Activated CD8-positive, alpha-beta T cell treated with anti-CD3 and anti-CD28 coated beads, Interleukin-2, amount 10 ng/mL, durations not matched to agents 7 days and 5 days (primary cell): ENCODE measurements around the gene LRP8. TPM values are rescaled to one million over a fixed set of nuclear protein-coding genes. Genes with fewer than 3 reads are reported as not detected.
A peak's percentile ranks its signal among the peaks of the same experiment; 100 is the strongest.
"Not testable (repeated sequence)": the region's sequence is repeated elsewhere in the genome, so short reads cannot be mapped to it uniquely, and the experiment has no call there.

Source experiments
- ATAC-seq: fragments of 150-1000 bp; cut with Tn5 transposase; one replicate; pipeline ENCODE4 v1.10.0; 2021; ENCODE audit warnings: moderate library complexity
- CTCF ChIA-PET: fragments of 350-600 bp; sonication (Branson Sonifier 250); formaldehyde crosslinking; loops from one replicate; lab custom pipeline; 2021; ENCODE audit warnings: antibody characterized with exemption; lab: Charles Lee
- POLR2A ChIA-PET: fragments of 350-600 bp; sonication (Branson Sonifier 250); formaldehyde crosslinking; loops from one replicate; lab custom pipeline; 2021; ENCODE audit warnings: antibody characterized with exemption; lab: Charles Lee
- DNase-seq: peaks from one replicate; pipeline ENCODE4 v3.0.0-alpha.2; 2020
- H3K27ac Mint-ChIP-seq: one replicate; pipeline ENCODE4 v1.8.0; 2021; ENCODE audit warnings: mild to moderate bottlenecking, mixed read lengths
- H3K27me3 Mint-ChIP-seq: one replicate; pipeline ENCODE4 v1.8.0; 2021; ENCODE audit warnings: low read depth, mixed read lengths
- H3K36me3 Mint-ChIP-seq: one replicate; pipeline ENCODE4 v1.8.0; 2021; ENCODE audit warnings: low read depth, mixed read lengths
- H3K4me1 Mint-ChIP-seq: one replicate; pipeline ENCODE4 v1.8.0; 2021; ENCODE audit warnings: low read depth, mixed read lengths
- H3K4me3 Mint-ChIP-seq: one replicate; pipeline ENCODE4 v1.8.0; 2021; ENCODE audit warnings: mild to moderate bottlenecking, mixed read lengths
- H3K9me3 Mint-ChIP-seq: one replicate; pipeline ENCODE4 v1.8.0; 2022; ENCODE audit warnings: mixed read lengths; ENCODE audit not compliant: insufficient read depth
- total RNA-seq, 2 experiments: library from RNA; stranded (reverse); gene quantifications; one replicate each; pipeline ENCODE4 v1.2.3, GENCODE V29; 2021

Gene LRP8
- total RNA-seq, 2 experiments from 2014 or later: 62.7 to 71.8 TPM

DNA sequence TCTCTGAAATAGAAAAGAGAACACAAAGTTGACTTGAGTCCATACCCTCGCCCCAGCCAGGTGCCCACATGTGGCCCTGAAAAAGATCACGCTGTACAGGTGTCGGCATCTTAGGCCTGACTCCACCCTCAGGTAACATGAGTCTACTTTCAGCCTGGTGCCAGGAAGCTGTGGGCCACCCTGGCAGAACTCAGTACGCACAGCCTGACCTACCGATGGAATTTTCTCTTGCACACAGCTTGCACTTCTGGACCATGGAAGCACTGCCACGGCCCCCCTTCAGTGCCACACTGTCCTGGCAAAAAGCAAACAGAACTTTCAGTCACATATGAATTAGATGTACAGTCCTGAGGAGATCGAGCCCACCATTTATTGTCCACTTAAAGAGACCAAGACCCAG is 109.7 kb downstream of the LRP8 start:
- Mint-ChIP-seq H3K9me3 (no peaks in the 10 kb centered on the region), H3K27me3 (no peaks in the 10 kb centered on the region), H3K4me3 (no peak overlapping the region), H3K4me1 (peaks cover 31% of the 10 kb centered on the region), H3K36me3 (peaks cover 32% of the 10 kb centered on the region), H3K27ac (no peak overlapping the region)
- POLR2A ChIA-PET: no interaction called here
- DNase-seq (no peak), ATAC-seq (no peak)
- CTCF ChIA-PET: interaction anchor here (1.3 kb wide), 1 partner anchor 32 kb away, joined by 3 read pairs; no protein-coding TSS in a partner anchor

DNA sequence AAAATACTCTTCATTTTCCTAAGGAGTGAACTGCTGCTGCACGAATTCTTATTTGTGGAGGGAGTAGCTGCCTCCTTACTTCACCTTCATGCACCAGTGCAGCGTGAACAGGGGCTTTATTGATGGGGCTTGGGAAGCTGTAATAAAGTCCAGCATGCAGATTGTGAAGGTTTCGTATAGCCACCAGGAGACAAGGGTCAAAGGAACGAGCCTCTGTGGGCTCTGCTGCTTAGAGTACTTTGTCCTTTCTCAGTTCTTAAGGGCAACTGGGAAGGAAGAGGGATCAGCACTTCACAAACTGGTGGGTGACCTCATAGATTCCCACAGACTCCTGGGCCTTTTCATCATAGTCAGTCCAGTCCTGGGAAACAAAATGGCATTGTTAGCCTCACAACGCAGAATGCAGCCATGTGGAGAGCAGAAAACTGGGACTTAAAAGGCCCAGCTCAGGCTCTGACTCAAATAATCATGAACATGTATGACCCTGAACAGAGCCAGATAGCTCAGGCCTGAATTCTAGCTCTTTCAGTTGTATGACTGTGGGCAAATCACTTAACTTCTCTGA is 113.4 kb downstream of the LRP8 start:
- ChIA-PET POLR2A (interaction anchor here (0.6 kb wide), 1 partner anchor 22 kb away, joined by 4 read pairs; no protein-coding TSS in a partner anchor), CTCF (no interaction called here)
- no peaks in the 10 kb centered on the region for H3K27me3 Mint-ChIP-seq
- H3K27ac Mint-ChIP-seq: no peak overlapping the region
- no peak for DNase-seq
- H3K4me1 Mint-ChIP-seq: peaks cover 19% of the 10 kb centered on the region
- H3K36me3 Mint-ChIP-seq: peaks cover 54% of the 10 kb centered on the region
- H3K9me3 Mint-ChIP-seq: no peaks in the 10 kb centered on the region
- H3K4me3 Mint-ChIP-seq: no peak overlapping the region
- ATAC-seq: no peak

DNA sequence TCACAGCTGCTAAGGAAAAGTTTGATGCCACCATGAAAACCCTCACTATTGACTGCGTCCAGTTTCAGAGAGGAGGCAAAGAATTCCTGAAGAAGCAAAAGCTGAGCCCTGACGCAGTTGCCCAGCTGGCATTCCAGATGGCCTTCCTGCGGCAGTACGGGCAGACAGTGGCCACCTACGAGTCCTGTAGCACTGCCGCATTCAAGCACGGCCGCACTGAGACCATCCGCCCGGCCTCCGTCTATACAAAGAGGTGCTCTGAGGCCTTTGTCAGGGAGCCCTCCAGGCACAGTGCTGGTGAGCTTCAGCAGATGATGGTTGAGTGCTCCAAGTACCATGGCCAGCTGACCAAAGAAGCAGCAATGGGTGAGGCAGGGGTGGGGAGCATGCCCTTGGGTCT is 116.9 kb downstream of the LRP8 start:
- DNase-seq (no peak), ATAC-seq (no peak)
- Mint-ChIP-seq H3K27me3 (no peaks in the 10 kb centered on the region), H3K9me3 (peaks cover 4% of the 10 kb centered on the region), H3K27ac (no peak overlapping the region), H3K36me3 (peaks cover 64% of the 10 kb centered on the region), H3K4me1 (no peaks in the 10 kb centered on the region), H3K4me3 (no peak overlapping the region)
- ChIA-PET CTCF (interaction anchor here (1.5 kb wide), 1 partner anchor 12 kb away, joined by 3 read pairs; no protein-coding TSS in a partner anchor), POLR2A (interaction anchor here (0.6 to 1.1 kb wide), 2 partner anchors 9 to 108 kb away, joined by 3 to 5 read pairs; no protein-coding TSS in a partner anchor)

DNA sequence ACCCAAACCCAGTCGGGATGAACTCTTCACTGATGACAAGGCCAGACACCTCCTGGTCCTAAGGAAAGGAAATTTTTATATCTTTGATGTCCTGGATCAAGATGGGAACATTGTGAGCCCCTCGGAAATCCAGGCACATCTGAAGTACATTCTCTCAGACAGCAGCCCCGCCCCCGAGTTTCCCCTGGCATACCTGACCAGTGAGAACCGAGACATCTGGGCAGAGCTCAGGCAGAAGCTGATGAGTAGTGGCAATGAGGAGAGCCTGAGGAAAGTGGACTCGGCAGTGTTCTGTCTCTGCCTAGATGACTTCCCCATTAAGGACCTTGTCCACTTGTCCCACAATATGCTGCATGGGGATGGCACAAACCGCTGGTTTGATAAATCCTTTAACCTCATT is 117.5 kb downstream of the LRP8 start:
- ChIA-PET CTCF (no interaction called here), POLR2A (interaction anchor here (0.6 to 1.1 kb wide), 2 partner anchors 9 to 108 kb away, joined by 3 to 5 read pairs; no protein-coding TSS in a partner anchor)
- DNase-seq (no peak), ATAC-seq (no peak)
- no peak overlapping the region for H3K27ac Mint-ChIP-seq
- no peaks in the 10 kb centered on the region for H3K4me1 Mint-ChIP-seq
- H3K4me3 Mint-ChIP-seq: no peak overlapping the region
- peaks cover 4% of the 10 kb centered on the region for H3K9me3 Mint-ChIP-seq
- H3K36me3 Mint-ChIP-seq: peaks cover 69% of the 10 kb centered on the region
- H3K27me3 Mint-ChIP-seq: no peaks in the 10 kb centered on the region

DNA sequence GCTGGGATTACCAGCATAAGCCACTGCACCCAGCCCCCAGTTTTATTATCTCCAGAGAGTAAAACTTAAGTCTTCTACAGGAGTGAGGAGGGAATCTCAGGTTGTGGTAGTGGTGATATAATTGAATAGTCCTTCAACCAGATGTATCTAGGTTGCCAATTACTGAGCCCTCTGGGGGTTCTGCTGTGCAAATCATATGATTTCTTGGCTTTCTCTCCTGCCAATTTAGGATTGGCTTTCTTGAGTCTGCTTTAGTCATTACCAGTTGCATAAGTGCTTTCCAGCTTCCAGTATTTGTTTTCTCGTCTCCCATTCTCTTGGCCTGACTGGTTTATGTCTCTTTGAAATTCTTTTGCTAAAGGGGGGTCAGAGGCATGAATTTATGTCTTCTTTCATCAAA is 120.1 kb downstream of the LRP8 start:
- CTCF ChIA-PET: no interaction called here
- ATAC-seq: no peak
- POLR2A ChIA-PET: no interaction called here
- Mint-ChIP-seq H3K27me3 (no peaks in the 10 kb centered on the region), H3K27ac (no peak overlapping the region), H3K4me3 (no peak overlapping the region), H3K36me3 (peaks cover 77% of the 10 kb centered on the region), H3K4me1 (no peaks in the 10 kb centered on the region), H3K9me3 (peaks cover 4% of the 10 kb centered on the region)
- DNase-seq: no peak

DNA sequence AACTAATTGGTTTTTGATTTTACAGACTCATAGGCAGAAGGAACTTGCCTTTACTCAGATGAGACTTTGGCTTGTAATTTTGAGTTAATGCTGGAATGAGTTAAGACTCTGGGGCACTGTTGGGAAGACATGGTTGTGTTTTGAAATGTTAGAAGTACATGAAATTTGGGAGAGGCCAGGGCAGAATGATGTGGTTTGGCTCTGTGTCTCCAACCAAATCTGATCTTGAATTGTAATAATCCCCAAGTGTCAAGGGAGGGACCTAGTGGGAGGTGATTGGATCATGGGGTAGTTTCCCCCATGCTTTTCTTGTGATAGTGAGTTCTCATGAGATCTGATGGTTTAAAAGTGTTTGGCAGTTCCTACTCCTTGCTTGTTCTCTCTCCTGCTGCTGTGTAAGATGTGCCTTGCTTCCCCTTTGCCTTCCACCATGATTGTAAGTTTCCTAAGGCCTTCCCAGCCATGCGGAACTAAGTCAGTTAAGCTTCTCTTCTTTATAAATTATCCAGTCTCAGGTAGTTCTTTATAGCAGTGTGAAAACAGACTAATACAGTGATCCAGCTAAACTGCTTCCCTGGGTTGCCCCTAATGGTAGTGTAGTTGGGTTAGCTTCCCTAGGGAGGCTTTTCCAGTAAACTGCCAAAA is 121.0 kb downstream of the LRP8 start:
- Mint-ChIP-seq H3K9me3 (peaks cover 4% of the 10 kb centered on the region), H3K27me3 (no peaks in the 10 kb centered on the region), H3K4me3 (no peak overlapping the region), H3K27ac (no peak overlapping the region), H3K4me1 (no peaks in the 10 kb centered on the region), H3K36me3 (peaks cover 80% of the 10 kb centered on the region)
- CTCF ChIA-PET: no interaction called here
- ATAC-seq (no peak), DNase-seq (no peak)
- POLR2A ChIA-PET: no interaction called here

DNA sequence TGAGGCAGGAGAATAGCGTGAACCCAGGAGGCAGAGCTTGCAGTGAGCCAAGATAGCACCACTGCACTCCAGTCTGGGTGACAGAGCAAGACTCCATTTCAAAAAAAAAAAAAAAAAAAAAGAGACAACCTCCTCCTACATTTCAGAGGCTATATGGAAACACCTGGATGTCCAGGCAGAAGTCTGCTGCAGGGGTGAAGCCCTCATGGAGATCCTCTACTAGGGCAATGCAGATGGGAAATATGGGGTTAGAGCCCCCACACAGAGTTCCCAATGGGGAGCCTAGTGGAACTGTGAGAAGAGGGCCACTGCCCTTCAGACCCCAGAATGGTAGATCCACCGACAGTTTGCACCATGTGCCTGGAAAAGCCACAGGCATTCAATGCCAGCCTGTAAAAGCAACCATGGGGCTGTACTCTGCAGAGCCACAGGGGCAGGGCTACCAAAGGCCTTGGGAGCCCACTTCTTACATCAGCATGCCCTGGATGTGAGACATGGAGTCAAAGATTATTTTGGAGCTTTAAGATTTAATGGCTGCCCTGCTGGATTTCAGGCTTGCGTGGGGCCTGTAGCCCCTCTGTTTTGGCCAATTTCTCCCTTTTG is 121.7 kb downstream of the LRP8 start:
- H3K36me3 Mint-ChIP-seq: peaks cover 83% of the 10 kb centered on the region
- ATAC-seq, DNase-seq, H3K4me3 Mint-ChIP-seq, H3K27ac Mint-ChIP-seq, H3K4me1 Mint-ChIP-seq, H3K27me3 Mint-ChIP-seq, H3K9me3 Mint-ChIP-seq, POLR2A ChIA-PET, CTCF ChIA-PET: not testable (repeated sequence)

DNA sequence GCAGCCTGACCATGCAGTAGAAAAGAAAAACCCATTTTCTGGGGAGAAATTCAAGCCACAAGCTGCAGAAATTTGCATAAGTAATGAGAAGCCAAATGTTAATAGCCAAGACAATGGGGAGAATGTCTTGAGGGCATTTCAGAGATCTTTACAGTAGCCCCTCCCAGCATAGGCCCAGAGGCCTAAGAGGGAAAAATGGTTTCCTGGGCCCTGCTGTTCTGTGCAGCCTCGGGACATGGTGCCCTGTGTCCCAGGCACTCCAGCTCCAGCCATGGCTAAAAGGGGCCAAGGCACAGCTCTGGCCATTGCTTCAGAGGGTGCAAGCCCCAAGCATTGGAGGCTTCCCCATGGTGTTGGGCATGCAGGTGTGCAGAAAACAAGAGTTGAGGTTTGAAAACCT is 122.4 kb downstream of the LRP8 start:
- H3K9me3 Mint-ChIP-seq, H3K4me3 Mint-ChIP-seq, DNase-seq, POLR2A ChIA-PET, ATAC-seq, H3K27ac Mint-ChIP-seq, H3K27me3 Mint-ChIP-seq, H3K4me1 Mint-ChIP-seq, CTCF ChIA-PET: not testable (repeated sequence)
- H3K36me3 Mint-ChIP-seq: peaks cover 83% of the 10 kb centered on the region

DNA sequence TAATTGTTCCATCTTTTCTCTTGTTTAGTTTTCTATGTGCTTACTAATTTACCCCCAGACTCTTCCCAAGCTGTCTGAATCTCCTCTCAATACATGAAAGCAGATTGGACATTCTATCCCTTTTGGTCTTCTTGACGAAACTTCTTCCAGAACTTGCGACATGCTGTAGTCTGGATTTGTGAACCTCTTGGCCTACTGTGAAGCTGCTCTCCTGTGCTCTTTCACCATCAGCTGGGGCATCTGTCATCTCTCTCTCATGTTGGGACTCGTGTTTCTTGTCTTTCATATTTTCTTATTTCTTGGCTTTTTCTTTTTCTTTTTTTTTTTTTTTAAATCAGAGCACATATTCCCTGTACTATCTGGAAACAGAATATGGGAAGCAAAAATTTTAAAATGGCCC is 124.4 kb downstream of the LRP8 start:
- POLR2A ChIA-PET: no interaction called here
- H3K27ac Mint-ChIP-seq: no peak overlapping the region
- H3K4me3 Mint-ChIP-seq: no peak overlapping the region
- peaks cover 4% of the 10 kb centered on the region for H3K9me3 Mint-ChIP-seq
- H3K4me1 Mint-ChIP-seq: peaks cover 3% of the 10 kb centered on the region
- H3K27me3 Mint-ChIP-seq: no peaks in the 10 kb centered on the region
- ATAC-seq: no peak
- no peak for DNase-seq
- CTCF ChIA-PET: interaction anchor here (1.4 kb wide), 1 partner anchor 18 kb away, joined by 4 read pairs; the partner anchor contains the start of gene CZIB
- H3K36me3 Mint-ChIP-seq: peaks cover 70% of the 10 kb centered on the region

DNA sequence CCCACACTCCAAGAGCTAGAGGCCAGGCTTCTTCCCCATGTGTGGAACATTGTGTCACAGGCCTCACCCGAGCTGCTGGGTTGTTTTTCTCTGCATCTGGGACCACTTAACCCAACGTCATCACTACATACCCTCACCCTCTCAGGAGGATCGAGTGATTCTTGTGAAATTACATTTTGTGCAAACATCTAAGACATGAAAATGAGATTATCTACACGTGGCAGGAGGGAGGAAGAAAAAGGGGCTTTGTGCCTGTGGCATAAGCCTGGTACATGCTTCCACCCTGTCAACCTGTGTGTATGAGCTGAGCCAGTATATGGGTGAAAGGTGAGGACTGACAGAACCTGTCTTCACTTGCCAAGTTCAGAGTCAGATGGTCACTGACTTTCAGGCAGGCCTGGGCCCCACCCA is 129.6 kb downstream of the LRP8 start:
- Mint-ChIP-seq H3K36me3 (peaks cover 35% of the 10 kb centered on the region), H3K27me3 (no peaks in the 10 kb centered on the region), H3K4me3 (peak overlapping the region; percentile 85), H3K9me3 (no peaks in the 10 kb centered on the region), H3K27ac (peak overlapping the region; percentile 97), H3K4me1 (peaks cover 27% of the 10 kb centered on the region)
- CTCF ChIA-PET: interaction anchor here (1.0 to 2.0 kb wide), 4 partner anchors 12 to 80 kb away, joined by 3 to 8 read pairs (median 4); no protein-coding TSS in a partner anchor
- POLR2A ChIA-PET: no interaction called here
- no peak for ATAC-seq
- no peak for DNase-seq

DNA sequence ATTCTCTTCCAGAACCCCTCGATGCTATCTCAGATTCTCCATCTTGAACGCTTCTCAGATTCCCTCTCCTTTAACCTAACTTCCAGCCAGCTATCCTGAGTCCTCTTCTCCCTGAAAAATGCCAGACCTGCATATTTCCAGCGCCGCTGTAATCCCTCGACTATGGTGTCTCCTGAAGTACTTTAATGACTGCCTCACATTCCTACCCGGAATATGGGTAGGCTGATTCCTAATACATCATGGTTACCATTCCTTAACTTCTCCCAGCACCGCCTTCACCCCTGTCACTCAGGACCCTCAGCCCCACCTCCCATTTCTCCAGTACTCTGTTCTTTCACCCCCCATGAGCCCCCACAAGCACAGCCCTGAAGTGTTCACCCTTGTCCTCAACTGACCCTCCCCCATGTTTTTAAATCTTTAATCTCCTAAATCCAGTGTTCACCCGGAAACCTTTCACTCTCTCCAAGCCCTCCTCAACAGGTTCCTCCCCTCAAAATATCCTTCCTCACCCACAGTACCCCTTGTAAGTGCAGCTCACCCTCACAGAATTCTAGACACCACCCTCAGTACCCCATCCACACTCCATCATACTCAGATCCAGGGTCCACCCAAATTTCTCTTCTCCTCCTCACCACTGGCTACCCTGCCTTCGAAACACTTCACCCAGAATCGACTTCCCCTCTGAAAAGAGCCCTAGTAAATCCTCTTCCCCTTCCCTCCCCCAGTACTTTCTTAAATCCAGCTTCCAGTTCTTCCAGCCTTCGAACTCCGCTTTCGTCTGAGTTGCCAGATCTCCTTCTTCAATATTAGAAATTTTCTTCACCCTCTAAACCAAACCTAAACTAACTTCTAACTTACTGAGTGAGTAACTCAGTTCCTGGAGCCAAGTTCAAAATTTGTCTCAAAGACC is 130.3 kb downstream of the LRP8 start:
- Mint-ChIP-seq H3K9me3 (no peaks in the 10 kb centered on the region), H3K4me1 (peaks cover 27% of the 10 kb centered on the region), H3K27me3 (no peaks in the 10 kb centered on the region), H3K27ac (peak overlapping the region; percentile 97), H3K36me3 (peaks cover 28% of the 10 kb centered on the region), H3K4me3 (peak overlapping the region; percentile 85)
- ChIA-PET CTCF (interaction anchor here (1.0 to 4.0 kb wide), 4 partner anchors 12 to 81 kb away, joined by 3 to 34 read pairs (median 6); no protein-coding TSS in a partner anchor), POLR2A (interaction anchor here (0.6 kb wide), 1 partner anchor 464 kb away, joined by 3 read pairs; no protein-coding TSS in a partner anchor)
- ATAC-seq (no peak), DNase-seq (no peak)
